GM12892 (cell line): ENCODE measurements around the gene CGA.

Experiments
- DNase-seq: peaks from one replicate; pipeline ENCODE4 v3.0.0; 2011; ENCODE audit not compliant: insufficient read length
- FAIRE-seq: peaks from 2 replicates; lab custom pipeline; 2011; peaks lifted over from hg19 to GRCh38; lab: Jason Lieb, UNC
- POLR2A ChIP-seq: IDR thresholded peaks from 2 replicates; pipeline ENCODE4 v1.6.1; 2011; ENCODE audit warnings: low read depth, low read length, control low read depth
- POLR2AphosphoS5 ChIP-seq: IDR thresholded peaks from 2 replicates; pipeline ENCODE4 v1.6.1; 2011; ENCODE audit warnings: low read depth, low read length, control low read depth
- TAF1 ChIP-seq: IDR thresholded peaks from 2 replicates; pipeline ENCODE4 v1.6.1; 2011; ENCODE audit warnings: low read depth, mild to moderate bottlenecking, control low read depth, low read length, borderline replicate concordance

Gene CGA

GRCh38 chr6:87088076-87088475 lies 6.8 kb downstream of the CGA start:
- FAIRE-seq (peak; percentile 63), DNase-seq (no peak)

GRCh38 chr6:87082160-87082721 lies 12.7 kb downstream of the CGA start:
- DNase-seq (no peak), FAIRE-seq (no peak)
- TF ChIP-seq POLR2AphosphoS5 = no peak
- TF ChIP-seq TAF1 = no peak
- no peak for TF ChIP-seq POLR2A

More at GRCh38 chr6:87088076-87088475, 6.8 kb downstream of the CGA start:
- TF ChIP-seq POLR2A = no peak
- no peak for TF ChIP-seq POLR2AphosphoS5
- no peak for TF ChIP-seq TAF1

- DNase-seq (peak; percentile 18), FAIRE-seq (peak; percentile 61)
Observed at GRCh38 chr6:87078983-87079616, 15.8 kb downstream of the CGA start.

GRCh38 chr6:87075168-87075567 lies 19.7 kb downstream of the CGA start:
- DNase-seq (no peak), FAIRE-seq (no peak)
- TF ChIP-seq TAF1 (no peak), POLR2AphosphoS5 (no peak), POLR2A (no peak)

More at GRCh38 chr6:87078983-87079616, 15.8 kb downstream of the CGA start:
- TF ChIP-seq TAF1 (no peak), POLR2A (no peak), POLR2AphosphoS5 (no peak)

GRCh38 chr6:87074101-87074621 lies 20.7 kb downstream of the CGA start:
- FAIRE-seq (no peak), DNase-seq (no peak)
- no peak for TF ChIP-seq POLR2A
- no peak for TF ChIP-seq TAF1
- no peak for TF ChIP-seq POLR2AphosphoS5

GRCh38 chr6:87071683-87072082 lies 23.2 kb downstream of the CGA start:
- FAIRE-seq = peak; percentile 33
- DNase-seq = no peak
- TF ChIP-seq TAF1 = no peak
- TF ChIP-seq POLR2AphosphoS5 = no peak
- TF ChIP-seq POLR2A = no peak

GRCh38 chr6:87070741-87071140 lies 24.2 kb downstream of the CGA start:
- DNase-seq (no peak), FAIRE-seq (no peak)
- TF ChIP-seq POLR2AphosphoS5 (no peak), TAF1 (no peak), POLR2A (no peak)

- FAIRE-seq (no peak), DNase-seq (no peak)
- TF ChIP-seq POLR2A = no peak
- TF ChIP-seq TAF1 = no peak
- no peak for TF ChIP-seq POLR2AphosphoS5
Observed at GRCh38 chr6:87068795-87069194, 26.1 kb downstream of the CGA start.

- FAIRE-seq = peak; percentile 92
- DNase-seq = no peak
- TF ChIP-seq TAF1 = no peak
- TF ChIP-seq POLR2A = no peak
- no peak for TF ChIP-seq POLR2AphosphoS5
Observed at GRCh38 chr6:87066449-87067333, 28.2 kb downstream of the CGA start.

- DNase-seq (no peak), FAIRE-seq (no peak)
- TF ChIP-seq POLR2AphosphoS5 = no peak
- no peak for TF ChIP-seq POLR2A
- no peak for TF ChIP-seq TAF1
Observed at GRCh38 chr6:87065117-87065516, 29.8 kb downstream of the CGA start.

- no peak for DNase-seq
- FAIRE-seq = no peak
- TF ChIP-seq POLR2A = no peak
- TF ChIP-seq POLR2AphosphoS5 = no peak
- TF ChIP-seq TAF1 = no peak
Observed at GRCh38 chr6:87059943-87060342, 35.0 kb downstream of the CGA start.
